ENCODE data around the gene LRRC7. TPM values are rescaled to one million over a fixed set of nuclear protein-coding genes. Genes with fewer than 3 reads are reported as not detected.
A peak's percentile ranks its signal among the peaks of the same experiment; 100 is the strongest.

LRRC7 gene
- not detected in 2 replicates for total RNA-seq (2016; rRNA removed; fragmentation: Illumina TruSeq; extraction: Trizol)
- total RNA-seq (2016; cell fraction: cytosol; rRNA removed; fragmentation: Illumina TruSeq; extraction: Trizol; ENCODE audit: low read depth): not detected in 2 replicates
- total RNA-seq (2016; cell fraction: insoluble cytoplasmic fraction; rRNA removed; fragmentation: Illumina TruSeq; extraction: Trizol): not detected in 2 replicates
- total RNA-seq (2016; cell fraction: membrane; rRNA removed; fragmentation: Illumina TruSeq; extraction: Trizol): not detected in 2 replicates
- total RNA-seq (2016; cell fraction: nucleus; rRNA removed; fragmentation: Illumina TruSeq; extraction: Trizol): not detected in 2 replicates
- polyA plus RNA-seq (2011; rRNA removed): not detected in 2 replicates
- polyA plus RNA-seq (2011; cell fraction: cytosol; rRNA removed): not detected in 2 replicates
- not detected in 2 replicates for polyA plus RNA-seq (2011; cell fraction: nucleus; rRNA removed)
- 0.12 TPM in 1 of 2 replicates, not detected in the other for polyA plus RNA-seq (2012)
- polyA plus RNA-seq (2016; cell fraction: cytosol; fragmentation: Illumina TruSeq; extraction: Trizol; ENCODE audit: low read depth): not detected in 2 replicates
- polyA plus RNA-seq (2016; cell fraction: insoluble cytoplasmic fraction; fragmentation: Illumina TruSeq; extraction: Trizol; ENCODE audit: low read depth): not detected in 2 replicates
- not detected in 2 replicates for polyA plus RNA-seq (2016; cell fraction: membrane; fragmentation: Illumina TruSeq; extraction: Trizol; ENCODE audit: low read depth)
- not detected in 2 replicates for polyA plus RNA-seq (2016; cell fraction: nucleus; fragmentation: Illumina TruSeq; extraction: Trizol; ENCODE audit: insufficient read depth, low read depth)
- polyA minus RNA-seq (2011; rRNA and poly(A)+ RNA removed; ENCODE audit: low replicate concordance): not detected in 2 replicates
- polyA minus RNA-seq (2011; cell fraction: cytosol; rRNA and poly(A)+ RNA removed): not detected in 2 replicates
- polyA minus RNA-seq (2011; cell fraction: nucleus; rRNA and poly(A)+ RNA removed): not detected in 2 replicates
- percentile 0 among the genes with signal in this experiment for Bru-seq, nascent RNA
- BruChase-seq, experiment 1, labeled RNA remaining after a 6-hour chase: not detected
- percentile 0 among the genes with signal in this experiment for BruChase-seq, experiment 2, labeled RNA remaining after a 2-hour chase
- long read RNA-seq, experiment 1: 0 reads
- long read RNA-seq, experiment 2: 0 reads

DNA sequence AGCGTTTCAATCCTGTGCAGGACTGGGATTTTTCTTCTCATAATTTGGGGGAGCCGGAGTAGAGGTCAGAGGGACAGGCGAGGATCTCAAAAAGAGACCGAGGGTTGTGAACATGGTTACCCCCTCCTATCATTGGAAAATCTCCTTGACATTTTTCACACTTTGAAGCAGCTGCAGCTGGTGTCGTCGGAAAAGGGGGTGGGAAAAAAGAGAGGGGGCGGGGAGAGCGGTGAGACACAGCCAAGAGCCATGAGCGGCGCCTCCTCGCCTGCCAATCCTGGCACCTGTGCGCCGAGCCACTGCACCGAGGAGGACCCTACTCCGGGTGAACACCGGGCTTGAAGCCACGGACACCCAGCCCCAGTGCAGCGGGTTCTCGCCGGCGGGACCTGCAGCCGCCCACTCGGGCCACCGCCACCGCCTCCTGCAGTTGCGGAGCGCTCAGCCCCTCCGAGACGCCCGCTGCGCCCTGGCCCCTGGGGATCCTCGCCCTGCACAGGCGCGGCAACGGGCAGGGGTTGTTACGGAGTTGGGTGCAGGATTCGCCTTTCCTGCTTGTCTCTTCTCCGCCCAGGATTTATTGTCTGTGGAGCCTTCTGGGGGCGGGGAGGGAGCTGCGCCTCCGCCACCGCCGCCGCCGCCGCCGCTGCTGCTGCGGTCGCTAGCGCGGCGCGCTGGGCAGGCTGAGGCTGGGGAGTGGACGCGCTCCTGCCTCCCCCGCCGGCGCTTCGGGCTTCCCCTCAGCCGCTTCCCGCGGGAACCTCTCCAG lies at the start of gene LRRC7:
Gene LRRC7, plus strand, starts transcription at position 271 of the 769 bp plus-strand sequence. CDS start 718 bp downstream, outside the sequence.
- Histone ChIP-seq H3K27ac (ENCODE audit: extremely low read length, insufficient read depth, low read length) (no peak within 1 kb of the TSS), H3K4me3 (replicated peaks in 1 of 3; ENCODE audit: insufficient read depth in 1 of 3, low read depth in 2 of 3, low read length in 3 of 3) (peak within 1 kb of the TSS; percentile 17 to 30 (median 28); a peak in 3 of 6 replicates), H3K4me1 (ENCODE audit: insufficient read depth, low read length) (peaks cover 11% of the 10 kb centered on the region; the same call in 1 of the 2 replicates), H2AFZ (ENCODE audit: low read length) (no peak within 1 kb of the TSS), H3K27me3 (ENCODE audit: control insufficient read depth in 1 of 2, insufficient read depth in 2 of 2, low read length in 2 of 2) (peaks cover 0 to 34% of the 10 kb centered on the region in 2 experiments; a peak in 4 of 5 replicates), H3K9me3 (ENCODE audit: low read length) (no peaks in the 10 kb centered on the region), H3K4me2 (ENCODE audit: low read depth, low read length) (peak within 1 kb of the TSS; percentile 67), H3K79me2 (ENCODE audit: insufficient read depth, low read length) (no peaks in the 10 kb centered on the region), H4K20me1 (ENCODE audit: insufficient read depth, low read length) (no peaks in the 10 kb centered on the region), H3K36me3 (replicated peaks in 1 of 2; ENCODE audit: control insufficient read depth in 1 of 2, insufficient read depth in 2 of 2, low read length in 2 of 2) (no peaks in the 10 kb centered on the region), H3K9ac (ENCODE audit: insufficient read depth, low read depth, low read length) (no peak within 1 kb of the TSS)
- ChIA-PET CTCF (ENCODE audit: low intra/inter-chr PET ratio, low total read pairs) (no interaction called here), POLR2A (no interaction called here)
- 21% methylated on average over 13 of the region's 62 CpGs for WGBS (ENCODE audit: low lambda C conversion rate)
- intact Hi-C loops (cut with micrococcal nuclease; ENCODE audit: unreplicated experiment): no loop called here
- TF ChIP-seq MYPOP (CRISPR knock-in tag; IDR thresholded peaks at IDR 0.05): peak; percentile 9; the same call in 1 of the 2 replicates
- TF ChIP-seq, protein P1, sequence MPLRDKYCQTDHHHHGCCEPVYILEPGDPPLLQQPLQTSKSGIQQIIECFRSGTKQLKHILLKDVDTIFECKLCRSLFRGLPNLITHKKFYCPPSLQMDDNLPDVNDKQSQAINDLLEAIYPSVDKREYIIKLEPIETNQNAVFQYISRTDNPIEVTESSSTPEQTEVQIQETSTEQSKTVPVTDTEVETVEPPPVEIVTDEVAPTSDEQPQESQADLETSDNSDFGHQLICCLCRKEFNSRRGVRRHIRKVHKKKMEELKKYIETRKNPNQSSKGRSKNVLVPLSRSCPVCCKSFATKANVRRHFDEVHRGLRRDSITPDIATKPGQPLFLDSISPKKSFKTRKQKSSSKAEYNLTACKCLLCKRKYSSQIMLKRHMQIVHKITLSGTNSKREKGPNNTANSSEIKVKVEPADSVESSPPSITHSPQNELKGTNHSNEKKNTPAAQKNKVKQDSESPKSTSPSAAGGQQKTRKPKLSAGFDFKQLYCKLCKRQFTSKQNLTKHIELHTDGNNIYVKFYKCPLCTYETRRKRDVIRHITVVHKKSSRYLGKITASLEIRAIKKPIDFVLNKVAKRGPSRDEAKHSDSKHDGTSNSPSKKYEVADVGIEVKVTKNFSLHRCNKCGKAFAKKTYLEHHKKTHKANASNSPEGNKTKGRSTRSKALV (CRISPR knock-in tag; IDR thresholded peaks at IDR 0.05): 0 out of 2 replicates have a peak, but pooled peaks have one; percentile 35
- TF ChIP-seq SRSF9 (IDR thresholded peaks at IDR 0.05; ENCODE audit: borderline replicate concordance, insufficient read depth, low read depth, low read length, poor library complexity, severe bottlenecking): no peak
- FAIRE-seq: no peak
- no peak for DNase-seq (ENCODE audit: low spot score)
- no TSS peak for BruUV-seq (replicated peaks)
- ATAC-seq: peak; percentile 61
- in situ Hi-C loops (cut with HindIII; ENCODE audit: extremely low pct_ligation_motif_present, low pct_unique_long_range_greater_than_20kb): no loop called here

Data from HepG2 (cell line).